DOHH2 (cell line): ENCODE measurements around the gene HPSE2.

Source experiments
- H3F3A ChIP-seq: fragments of 200-600 bp; sonication (generic), shearing (Covaris generic); 2 replicates; pipeline ENCODE4 v1.6.0; 2016; ENCODE audit warnings: antibody characterized with exemption, mild to moderate bottlenecking; ENCODE audit not compliant: control insufficient read depth, insufficient read depth
- H3K27ac ChIP-seq: fragments of 200-600 bp; sonication (generic); 2 replicates; pipeline ENCODE4 v1.5.1; 2014; ENCODE audit warnings: low read depth, mild to moderate bottlenecking, low read length, moderate library complexity
- H3K27me3 ChIP-seq: fragments of 200-600 bp; sonication (generic); 2 replicates; pipeline ENCODE4 v1.6.1; 2014; ENCODE audit warnings: mild to moderate bottlenecking, low read length, mixed read lengths; ENCODE audit not compliant: control insufficient read depth
- H3K36me3 ChIP-seq: fragments of 200-600 bp; sonication (generic); 2 replicates; pipeline ENCODE4 v1.6.1; 2014; ENCODE audit warnings: mild to moderate bottlenecking, low read length, moderate library complexity, mixed read lengths; ENCODE audit not compliant: control insufficient read depth
- H3K4me1 ChIP-seq: fragments of 200-600 bp; sonication (generic); 2 replicates; pipeline ENCODE4 v1.6.1; 2014; ENCODE audit warnings: mild to moderate bottlenecking, low read length, mixed read lengths; ENCODE audit not compliant: control insufficient read depth
- H3K4me2 ChIP-seq: fragments of 200-600 bp; sonication (generic); 2 replicates; pipeline ENCODE4 v1.6.0; 2014; ENCODE audit warnings: mild to moderate bottlenecking, low read length, moderate library complexity
- H3K4me3 ChIP-seq: fragments of 200-600 bp; sonication (generic); 2 replicates; pipeline ENCODE4 v1.5.1; 2014; ENCODE audit warnings: mild to moderate bottlenecking, low read length, mixed read lengths
- H3K79me2 ChIP-seq: fragments of 200-600 bp; sonication (generic); 2 replicates; pipeline ENCODE4 v1.6.1; 2014; ENCODE audit warnings: mild to moderate bottlenecking, low read length, mixed read lengths; ENCODE audit not compliant: control insufficient read depth
- H3K9me2 ChIP-seq: fragments of 200-600 bp; sonication (generic); replicated peaks from 2 replicates; pipeline ENCODE4 v1.6.1; 2014; ENCODE audit warnings: mild to moderate bottlenecking, low read length, mixed read lengths; ENCODE audit not compliant: control insufficient read depth
- H3K9me3 ChIP-seq: fragments of 200-600 bp; sonication (generic); 2 replicates; pipeline ENCODE4 v1.6.1; 2014; ENCODE audit warnings: antibody characterized with exemption, low read length, mixed read lengths; ENCODE audit not compliant: control insufficient read depth, insufficient read depth
- H4K20me1 ChIP-seq: fragments of 200-600 bp; sonication (generic); 2 replicates; pipeline ENCODE4 v1.6.0; 2014; ENCODE audit warnings: low read depth, mild to moderate bottlenecking, antibody characterized with exemption, low read length, moderate library complexity; ENCODE audit not compliant: control insufficient read depth, insufficient read depth
- CTCF ChIP-seq: fragments of 200-600 bp; sonication (generic); IDR thresholded peaks from one replicate; pipeline ENCODE4 v1.5.1; 2014; ENCODE audit warnings: antibody characterized with exemption, mild to moderate bottlenecking, low read depth, low read length; ENCODE audit not compliant: poor library complexity, severe bottlenecking
- EZH2phosphoT487 ChIP-seq: fragments of 200-600 bp; sonication (generic); IDR thresholded peaks from 2 replicates; pipeline ENCODE4 v1.6.1; 2017; ENCODE audit warnings: borderline replicate concordance, mild to moderate bottlenecking, antibody characterized with exemption, low read length, moderate library complexity, mixed read lengths

Gene HPSE2

GRCh38 chr10:98469001-98469931 lies 766.4 kb downstream of the HPSE2 start:
- H3K4me2 ChIP-seq: no peak overlapping the region
- no peak overlapping the region for H3K4me3 ChIP-seq
- H3K27ac ChIP-seq: no peak overlapping the region
- H4K20me1 ChIP-seq: no peaks in the 10 kb centered on the region
- no peaks in the 10 kb centered on the region for H3K79me2 ChIP-seq
- H3K9me3 ChIP-seq: no peaks in the 10 kb centered on the region
- H3K36me3 ChIP-seq: no peaks in the 10 kb centered on the region
- TF ChIP-seq CTCF (no peak), EZH2phosphoT487 (no peak)
- peaks cover 45% of the 10 kb centered on the region for H3K4me1 ChIP-seq
- H3F3A ChIP-seq: no peaks in the 10 kb centered on the region
- H3K27me3 ChIP-seq: peaks cover 7% of the 10 kb centered on the region
- no peaks in the 10 kb centered on the region for H3K9me2 ChIP-seq

DNA sequence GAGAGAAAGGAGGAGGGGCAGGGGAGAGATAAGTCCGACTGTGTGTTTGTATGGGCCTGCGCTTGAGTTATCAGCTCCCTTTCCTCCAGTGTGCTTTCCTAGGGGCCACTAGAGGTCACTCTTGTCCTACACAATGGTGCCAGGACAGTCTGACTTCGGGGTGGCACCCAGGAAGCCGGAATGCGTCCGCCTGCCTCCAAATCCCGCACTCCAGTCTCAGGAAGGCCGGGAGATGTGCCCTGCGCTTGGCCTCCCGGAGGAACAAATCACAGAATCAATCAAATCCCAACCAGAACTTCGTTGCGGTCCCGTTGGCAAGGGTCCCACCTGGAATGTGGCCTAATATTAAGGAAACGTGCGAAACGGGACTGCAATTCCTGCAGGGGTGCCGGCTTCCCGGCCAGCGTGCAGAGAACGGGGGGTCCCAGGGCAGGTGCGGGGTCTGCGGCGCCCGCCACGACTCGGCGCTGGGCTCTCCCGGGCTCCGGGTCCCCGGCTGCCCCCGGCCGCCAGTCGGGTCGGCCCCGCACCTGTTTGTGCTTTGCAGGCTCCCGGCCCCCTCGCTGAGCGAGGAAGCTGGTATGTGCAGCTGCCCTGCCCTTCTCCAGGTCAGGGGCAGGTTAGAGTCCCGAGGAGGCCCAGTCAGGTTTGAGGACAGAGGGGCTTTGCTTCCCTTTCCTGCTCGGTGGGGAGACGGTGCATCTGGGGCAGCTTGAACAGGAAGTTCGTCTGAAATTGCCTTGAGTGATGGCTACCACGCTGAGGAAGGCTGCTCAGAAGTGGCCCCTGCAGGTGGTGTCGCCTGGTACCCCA lies 767.9 kb downstream of the HPSE2 start:
- Histone ChIP-seq H3K27me3 (peaks cover 9% of the 10 kb centered on the region), H4K20me1 (no peaks in the 10 kb centered on the region), H3K36me3 (no peaks in the 10 kb centered on the region), H3K27ac (no peak overlapping the region), H3K4me1 (peaks cover 37% of the 10 kb centered on the region), H3K4me3 (peak overlapping the region; percentile 83), H3K4me2 (peak overlapping the region; percentile 95), H3K9me2 (no peaks in the 10 kb centered on the region), H3K79me2 (no peaks in the 10 kb centered on the region), H3F3A (no peaks in the 10 kb centered on the region), H3K9me3 (no peaks in the 10 kb centered on the region)
- TF ChIP-seq EZH2phosphoT487: no peak
- peak; percentile 69 for TF ChIP-seq CTCF

DNA sequence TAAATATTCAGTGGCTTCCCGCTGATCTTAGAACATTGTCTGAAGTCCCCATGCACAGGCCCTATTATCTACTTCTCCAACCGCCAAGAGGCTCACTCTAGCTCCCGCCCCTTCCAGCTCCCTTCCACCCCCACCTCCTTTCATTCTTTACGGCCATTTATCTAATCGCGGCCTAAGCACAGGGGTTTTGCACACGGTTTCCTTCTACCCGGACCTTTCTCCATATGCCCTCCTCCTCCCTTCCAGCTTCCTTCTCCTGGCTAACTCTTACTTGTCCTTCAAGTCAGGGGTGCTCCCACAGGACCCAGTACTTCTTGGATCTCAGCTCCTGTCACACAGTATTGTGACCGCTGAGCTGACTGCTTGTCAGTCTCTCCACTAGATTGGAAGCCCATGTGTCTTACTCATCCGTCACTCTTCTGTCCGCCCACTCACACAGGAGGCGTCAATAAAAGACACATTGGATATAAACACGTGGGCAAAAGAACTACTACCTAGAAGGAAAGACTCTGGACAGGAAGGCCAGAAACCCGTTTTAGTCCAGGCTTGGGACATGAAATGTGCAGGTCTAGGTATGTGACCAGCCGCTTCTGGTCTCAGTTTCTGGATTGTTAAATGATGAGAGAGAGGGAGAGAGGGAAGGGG lies 768.7 kb downstream of the HPSE2 start:
- H3K4me2 ChIP-seq: peak overlapping the region; percentile 95; the same call in 1 of the 2 replicates
- TF ChIP-seq EZH2phosphoT487 (no peak), CTCF (no peak)
- peaks cover 9% of the 10 kb centered on the region for H3K27me3 ChIP-seq

More for the DNA sequence above, 768.7 kb downstream of the HPSE2 start:
- Histone ChIP-seq H3K79me2 (no peaks in the 10 kb centered on the region), H3F3A (no peaks in the 10 kb centered on the region), H3K4me3 (no peak overlapping the region), H3K4me1 (peaks cover 32% of the 10 kb centered on the region), H3K36me3 (no peaks in the 10 kb centered on the region), H3K27ac (no peak overlapping the region), H3K9me3 (no peaks in the 10 kb centered on the region), H4K20me1 (no peaks in the 10 kb centered on the region), H3K9me2 (no peaks in the 10 kb centered on the region)
